Astrocyte (in vitro differentiated cells and primary cell): ENCODE results near the gene IL21R. TPM values are rescaled to one million over a fixed set of nuclear protein-coding genes. Genes with fewer than 3 reads are reported as not detected.
A peak's percentile ranks its signal among the peaks of the same experiment; 100 is the strongest.

Experiments used
- DNase-seq: peaks from one replicate; pipeline ENCODE4 v3.0.0-alpha.2; 2010; ENCODE audit warnings: low read depth
- FAIRE-seq: peaks from 2 replicates; lab custom pipeline; 2011; peaks lifted over from hg19 to GRCh38; lab: Jason Lieb, UNC
- H2AFZ ChIP-seq: 2 replicates; pipeline ENCODE4 v1.6.0; 2012; ENCODE audit warnings: low read depth, low read length, inconsistent platforms
- H3K27ac ChIP-seq: 2 replicates; pipeline ENCODE4 v1.5.1; 2011; ENCODE audit warnings: low read depth, low read length, inconsistent platforms
- H3K27me3 ChIP-seq: 2 replicates; pipeline ENCODE4 v1.6.0; 2011; ENCODE audit warnings: low read length, inconsistent platforms; ENCODE audit not compliant: insufficient read depth
- H3K36me3 ChIP-seq: 2 replicates; pipeline ENCODE4 v1.5.1; 2011; ENCODE audit warnings: low read length, inconsistent platforms; ENCODE audit not compliant: insufficient read depth
- H3K4me1 ChIP-seq: 2 replicates; pipeline ENCODE4 v1.5.1; 2011; ENCODE audit warnings: low read length, inconsistent platforms; ENCODE audit not compliant: insufficient read depth
- H3K4me2 ChIP-seq: 2 replicates; pipeline ENCODE4 v1.6.0; 2012; ENCODE audit warnings: low read length, inconsistent platforms
- H3K4me3 ChIP-seq: 2 replicates; pipeline ENCODE4 v1.5.1; 2011; ENCODE audit warnings: low read depth, mild to moderate bottlenecking, low read length, inconsistent platforms; ENCODE audit not compliant: insufficient read depth
- H3K79me2 ChIP-seq: 2 replicates; pipeline ENCODE4 v1.6.0; 2012; ENCODE audit warnings: mild to moderate bottlenecking, low read length, inconsistent platforms; ENCODE audit not compliant: insufficient read depth
- H3K9ac ChIP-seq: 2 replicates; pipeline ENCODE4 v1.6.0; 2012; ENCODE audit warnings: mild to moderate bottlenecking, low read length, inconsistent platforms
- H3K9me3 ChIP-seq: 2 replicates; pipeline ENCODE4 v1.5.1; 2012; ENCODE audit warnings: low read depth, mild to moderate bottlenecking, low read length, inconsistent platforms; ENCODE audit not compliant: insufficient read depth
- H4K20me1 ChIP-seq: 2 replicates; pipeline ENCODE4 v1.6.0; 2012; ENCODE audit warnings: low read length, inconsistent platforms; ENCODE audit not compliant: insufficient read depth
- H3K27ac Mint-ChIP-seq: one replicate; pipeline ENCODE4 v1.8.0; 2021; ENCODE audit warnings: mild to moderate bottlenecking, mixed read lengths; ENCODE audit not compliant: unreplicated experiment
- H3K27me3 Mint-ChIP-seq: one replicate; pipeline ENCODE4 v1.8.0; 2021; ENCODE audit warnings: low read depth, mixed read lengths; ENCODE audit not compliant: unreplicated experiment
- H3K36me3 Mint-ChIP-seq: one replicate; pipeline ENCODE4 v1.8.0; 2021; ENCODE audit warnings: low read depth, mixed read lengths; ENCODE audit not compliant: unreplicated experiment
- H3K4me1 Mint-ChIP-seq: one replicate; pipeline ENCODE4 v1.8.0; 2021; ENCODE audit warnings: low read depth, mixed read lengths; ENCODE audit not compliant: unreplicated experiment
- H3K4me3 Mint-ChIP-seq: one replicate; pipeline ENCODE4 v1.8.0; 2021; ENCODE audit warnings: mild to moderate bottlenecking, moderate library complexity, mixed read lengths; ENCODE audit not compliant: unreplicated experiment
- H3K9me3 Mint-ChIP-seq: one replicate; pipeline ENCODE4 v1.8.0; 2021; ENCODE audit warnings: mild to moderate bottlenecking, mixed read lengths; ENCODE audit not compliant: unreplicated experiment
- CTCF ChIP-seq: IDR thresholded peaks from 2 replicates; pipeline ENCODE4 v1.5.1; 2011; ENCODE audit warnings: low read depth, mild to moderate bottlenecking, inconsistent platforms, low read length, moderate library complexity; ENCODE audit not compliant: insufficient read depth
- EZH2 ChIP-seq: IDR thresholded peaks from 2 replicates; pipeline ENCODE4 v1.6.1; 2012; ENCODE audit warnings: mild to moderate bottlenecking, low read length, inconsistent platforms; ENCODE audit not compliant: insufficient read depth
- total RNA-seq: library from RNA; stranded (reverse); gene quantifications from 2 replicates; pipeline ENCODE4 v1.2.1, GENCODE V29; 2021

Gene IL21R
- total RNA-seq, 1 donor from 2014 or later, result 1.8 TPM

DNA sequence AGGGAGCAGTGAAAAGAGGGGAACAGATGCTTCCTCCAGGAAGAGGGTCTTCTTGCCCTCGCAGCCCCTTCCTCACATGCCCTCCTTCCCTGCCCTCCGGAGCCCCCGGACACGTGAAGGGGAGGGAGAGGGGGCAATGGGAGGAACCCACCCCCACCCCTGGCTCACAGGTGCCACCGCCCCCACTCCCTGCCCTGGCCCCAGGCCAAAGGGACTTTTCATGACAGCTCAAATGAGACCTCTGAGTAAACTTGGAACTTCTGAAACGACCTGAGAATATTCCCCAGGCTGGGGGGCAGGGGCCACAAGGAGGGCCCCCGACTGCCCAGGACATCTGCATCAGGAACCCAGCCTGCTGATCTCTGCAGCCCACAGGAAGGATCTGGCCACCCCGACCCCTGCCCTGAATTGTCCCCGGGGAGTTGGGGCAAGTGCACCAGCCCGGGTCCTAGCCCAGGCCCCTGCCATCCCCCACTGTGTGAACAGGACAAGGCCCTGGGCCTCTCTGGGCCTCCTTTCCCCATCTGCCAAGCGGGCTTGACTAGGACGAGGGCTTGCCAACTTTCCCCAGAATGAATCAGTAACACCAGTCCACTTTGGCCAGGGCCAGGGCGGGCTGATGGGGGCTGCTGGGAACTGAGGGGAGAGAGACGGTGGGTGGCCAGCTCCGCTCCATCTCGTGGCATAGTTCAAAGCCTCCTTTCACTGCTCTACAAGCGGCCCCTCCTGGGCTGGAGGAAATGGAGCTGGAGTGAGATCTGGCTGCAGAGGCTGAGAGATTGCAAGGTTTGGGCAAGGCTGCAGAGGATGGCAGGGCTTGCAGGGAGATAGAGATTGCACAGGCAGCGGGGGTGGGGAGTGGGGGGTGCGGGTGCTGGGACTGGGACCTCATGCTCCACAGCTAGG, 3.8 kb downstream of the IL21R start:
- Histone ChIP-seq H4K20me1 (no peaks in the 10 kb centered on the region), H3K36me3 (no peaks in the 10 kb centered on the region), H3K4me3 (no peak overlapping the region), H3K27me3 (no peaks in the 10 kb centered on the region), H3K9me3 (no peaks in the 10 kb centered on the region), H3K9ac (no peak overlapping the region), H3K79me2 (no peaks in the 10 kb centered on the region), H2AFZ (no peak overlapping the region), H3K27ac (no peak overlapping the region), H3K4me2 (no peak overlapping the region), H3K4me1 (peaks cover 28% of the 10 kb centered on the region)
- Mint-ChIP-seq H3K9me3 (peaks cover 2% of the 10 kb centered on the region), H3K4me1 (peaks cover 35% of the 10 kb centered on the region), H3K27me3 (no peaks in the 10 kb centered on the region), H3K4me3 (no peak overlapping the region), H3K36me3 (no peaks in the 10 kb centered on the region), H3K27ac (no peak overlapping the region)
- peak; percentile 20 for DNase-seq
- TF ChIP-seq EZH2, result no peak
- TF ChIP-seq CTCF, result no peak
- FAIRE-seq, result no peak

GRCh38 chr16:27406511-27407128, 4.6 kb downstream of the IL21R start:
- H3K27ac ChIP-seq, result no peak overlapping the region
- Mint-ChIP-seq H3K36me3 (no peaks in the 10 kb centered on the region), H3K4me3 (no peak overlapping the region), H3K4me1 (peaks cover 35% of the 10 kb centered on the region), H3K27me3 (no peaks in the 10 kb centered on the region), H3K9me3 (peaks cover 2% of the 10 kb centered on the region), H3K27ac (no peak overlapping the region)
- FAIRE-seq (no peak), DNase-seq (no peak)
- H3K4me1 ChIP-seq, result peaks cover 19% of the 10 kb centered on the region
- no peak overlapping the region for H3K9ac ChIP-seq
- no peak overlapping the region for H3K4me2 ChIP-seq
- TF ChIP-seq CTCF, result no peak
- no peak for TF ChIP-seq EZH2
- H3K4me3 ChIP-seq, result no peak overlapping the region
- H4K20me1 ChIP-seq, result no peaks in the 10 kb centered on the region
- no peaks in the 10 kb centered on the region for H3K9me3 ChIP-seq
- H3K36me3 ChIP-seq, result no peaks in the 10 kb centered on the region
- H3K27me3 ChIP-seq, result no peaks in the 10 kb centered on the region
- H2AFZ ChIP-seq, result no peak overlapping the region
- H3K79me2 ChIP-seq, result no peaks in the 10 kb centered on the region

DNA sequence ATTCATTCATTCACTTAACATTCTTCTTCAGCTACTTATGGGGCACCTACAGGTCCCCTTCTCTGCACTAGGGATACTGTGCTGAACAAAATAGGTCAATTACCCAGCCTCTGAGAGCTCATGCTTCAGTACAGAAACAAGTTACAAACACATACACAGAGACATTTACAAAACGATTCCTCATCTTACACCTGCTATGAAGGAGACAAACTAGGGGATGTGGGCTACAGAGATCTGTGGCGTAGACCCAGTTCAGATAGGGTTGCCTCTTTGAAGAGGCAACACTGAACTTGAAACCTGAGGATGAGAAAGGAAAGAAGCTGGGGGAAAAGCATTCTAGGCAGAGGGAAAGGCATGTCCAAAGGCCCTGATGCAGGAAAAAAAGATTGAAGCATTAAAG, 5.2 kb downstream of the IL21R start:
- Histone ChIP-seq H3K27ac (no peak overlapping the region), H3K4me2 (no peak overlapping the region), H3K36me3 (no peaks in the 10 kb centered on the region), H3K4me3 (no peak overlapping the region), H3K4me1 (peaks cover 15% of the 10 kb centered on the region), H4K20me1 (no peaks in the 10 kb centered on the region), H3K9me3 (no peaks in the 10 kb centered on the region), H2AFZ (no peak overlapping the region), H3K27me3 (no peaks in the 10 kb centered on the region), H3K9ac (no peak overlapping the region), H3K79me2 (no peaks in the 10 kb centered on the region)
- Mint-ChIP-seq H3K4me3 (no peak overlapping the region), H3K4me1 (peaks cover 33% of the 10 kb centered on the region), H3K27ac (peak overlapping the region; percentile 84), H3K9me3 (peaks cover 2% of the 10 kb centered on the region), H3K27me3 (no peaks in the 10 kb centered on the region), H3K36me3 (no peaks in the 10 kb centered on the region)
- DNase-seq, result no peak
- TF ChIP-seq CTCF, result no peak
- no peak for TF ChIP-seq EZH2
- FAIRE-seq, result no peak
